Measurements from ENCODE around the gene MMP23B.
A peak's percentile ranks its signal among the peaks of the same experiment; 100 is the strongest.

Gene MMP23B

DNA sequence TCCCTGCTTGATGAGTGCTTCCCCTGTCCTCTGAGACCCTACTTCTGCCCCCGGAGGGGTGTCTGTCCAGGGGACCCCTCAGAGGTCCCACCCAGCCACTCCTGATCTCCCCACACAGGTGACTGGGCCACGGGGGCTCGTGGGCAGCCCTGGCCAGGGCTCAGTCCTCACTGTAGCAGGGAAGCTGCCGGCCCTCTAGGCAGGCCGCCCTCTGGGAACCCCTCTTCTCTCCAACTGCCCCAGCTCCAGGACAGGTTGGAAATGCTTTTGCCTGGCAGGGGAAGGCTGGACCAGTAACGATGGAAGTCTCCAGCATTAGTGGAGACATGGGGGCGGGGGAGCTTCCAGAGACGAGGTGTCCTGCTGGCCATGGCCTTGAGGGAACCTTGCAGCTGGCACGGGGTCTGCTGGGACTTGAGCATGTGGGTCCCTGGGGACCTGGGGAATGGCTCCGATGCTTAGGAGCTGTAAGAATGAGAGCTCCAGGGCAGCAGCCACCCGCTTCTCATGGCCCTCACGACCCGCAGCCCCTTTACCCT lies 28.9 kb upstream of the MMP23B start:
- DNase-seq: no peak

DNA sequence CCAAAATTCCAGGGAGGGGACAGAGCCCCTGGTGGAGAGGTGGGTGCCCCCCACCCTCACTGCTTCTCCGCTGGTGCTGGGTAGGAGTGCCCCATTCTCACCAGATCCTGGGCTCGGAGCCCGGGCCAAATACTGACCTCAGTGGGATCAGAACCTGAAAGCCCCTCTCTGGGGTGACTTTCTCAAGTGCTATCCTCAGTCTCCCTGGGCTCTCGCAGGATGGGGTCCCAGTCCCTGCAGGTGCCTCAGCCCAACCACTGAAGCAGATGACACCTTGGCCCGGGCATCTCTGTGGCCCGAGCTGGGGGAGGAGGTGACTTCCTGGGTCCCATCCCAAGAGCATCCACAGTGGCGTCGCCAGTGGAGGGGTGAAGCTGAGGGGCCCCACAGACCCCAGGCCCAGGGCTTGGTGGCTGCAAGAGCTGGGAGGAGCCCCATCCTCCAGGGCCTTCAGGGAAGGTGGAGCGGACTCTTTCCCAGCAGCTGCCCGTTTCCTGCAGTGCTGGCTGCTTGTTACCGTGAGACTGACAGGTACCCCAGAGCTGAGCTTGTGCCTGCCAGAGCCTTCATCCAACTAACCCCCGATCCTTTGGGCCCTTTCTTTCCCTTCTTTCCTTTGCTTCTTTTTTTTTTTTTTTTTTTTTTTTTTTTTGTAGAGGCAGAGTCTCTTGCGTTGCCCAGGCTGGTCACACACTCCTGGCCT lies 28.2 kb upstream of the MMP23B start:
- DNase-seq: no peak

DNA sequence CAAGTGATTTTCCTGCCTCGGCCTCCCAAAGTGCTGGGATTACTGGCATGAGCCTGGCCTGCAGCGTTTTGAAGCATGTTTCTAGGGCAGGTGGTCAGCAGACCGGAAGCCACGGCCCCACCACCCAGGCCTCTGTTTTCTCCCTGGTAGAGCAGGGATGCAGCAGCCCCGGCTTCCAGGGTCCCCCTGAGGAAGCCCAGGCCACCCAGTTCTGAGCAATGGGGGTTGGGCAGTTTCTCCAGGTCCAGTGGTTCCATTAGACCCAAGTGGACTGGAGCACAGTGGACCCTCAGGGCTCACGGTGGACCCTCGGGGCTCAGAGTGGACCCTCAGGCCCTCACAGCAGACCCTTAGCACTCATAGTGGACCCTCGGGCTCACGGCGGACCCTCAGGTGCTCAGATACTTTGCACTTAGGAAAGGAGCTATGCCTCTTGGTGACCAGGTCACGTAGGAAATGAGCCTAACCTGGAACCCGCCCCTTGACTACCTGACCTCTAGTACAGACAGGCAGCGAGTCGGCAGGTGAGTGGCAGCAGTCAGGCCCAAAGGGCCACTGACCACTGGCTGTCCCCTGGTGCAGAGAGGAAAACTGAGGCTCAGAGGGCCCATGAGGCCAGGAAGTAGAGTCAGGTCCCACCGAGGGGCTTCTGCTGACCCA lies 27.5 kb upstream of the MMP23B start:
- DNase-seq: no peak

DNA sequence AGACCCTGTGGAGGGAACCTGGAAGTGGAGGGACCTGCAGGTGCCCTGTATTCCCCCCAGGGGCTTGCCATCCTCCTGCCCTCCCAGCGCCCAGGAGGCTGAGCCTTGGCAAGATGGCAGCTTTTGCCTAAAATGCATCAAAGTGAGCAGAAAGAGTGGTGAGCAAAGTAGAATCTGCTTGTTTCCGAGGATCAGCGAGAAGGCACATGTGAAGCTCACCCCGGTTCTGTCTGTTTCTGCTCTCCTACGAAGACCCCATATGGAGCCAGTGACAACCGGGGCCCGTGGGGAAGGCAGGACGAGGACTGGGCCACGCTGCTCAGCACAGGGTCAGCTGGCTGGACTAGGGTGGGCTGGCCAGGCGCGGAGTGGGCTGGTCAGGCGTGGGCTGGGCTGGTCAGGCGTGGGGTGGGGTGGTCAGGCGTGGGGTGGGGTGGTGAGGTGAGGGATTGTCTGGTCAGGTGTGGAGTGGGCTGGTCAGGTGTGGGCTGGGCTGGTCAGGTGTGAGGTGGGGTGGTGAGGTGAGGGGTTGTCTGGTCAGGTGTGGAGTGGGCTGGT lies 26.9 kb upstream of the MMP23B start:
- no peak for DNase-seq

DNA sequence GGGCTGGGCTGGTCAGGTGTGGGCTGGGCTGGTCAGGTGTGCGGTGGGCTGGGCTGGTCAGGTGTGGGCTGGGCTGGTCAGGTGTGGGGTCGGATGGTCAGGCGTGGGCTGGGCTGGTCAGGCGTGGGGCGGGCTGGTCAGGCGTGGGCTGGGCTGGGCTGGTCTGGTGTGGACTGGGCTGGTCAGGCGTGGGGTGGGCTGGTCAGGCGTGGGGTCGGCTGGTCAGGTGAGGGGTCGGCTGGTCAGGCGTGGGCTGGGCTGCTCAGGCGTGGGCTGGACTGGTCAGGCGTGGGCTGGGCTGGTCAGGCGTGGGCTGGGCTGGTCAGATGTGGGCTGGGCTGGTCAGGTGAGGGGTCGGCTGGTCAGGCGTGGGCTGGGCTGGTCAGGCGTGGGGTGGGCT lies 26.2 kb upstream of the MMP23B start:
- DNase-seq: no peak

DNA sequence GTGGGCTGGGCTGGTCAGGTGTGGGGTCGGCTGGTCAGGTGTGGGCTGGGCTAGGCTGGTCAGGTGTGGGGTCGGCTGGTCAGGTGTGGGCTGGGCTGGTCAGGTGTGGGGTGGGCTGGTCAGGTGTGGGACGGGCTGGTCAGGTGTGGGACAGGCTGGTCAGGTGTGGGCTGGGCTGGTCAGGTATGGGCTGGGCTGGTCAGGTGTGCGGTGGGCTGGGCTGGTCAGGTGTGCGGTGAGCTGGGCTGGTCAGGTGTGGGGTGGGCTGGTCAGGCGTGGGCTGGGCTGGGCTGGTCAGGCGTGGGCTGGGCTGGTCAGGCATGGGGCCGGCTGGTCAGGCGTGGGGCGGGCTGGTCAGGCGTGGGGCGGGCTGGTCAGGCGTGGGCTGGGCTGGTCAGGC lies 25.7 kb upstream of the MMP23B start:
- DNase-seq: no peak

DNA sequence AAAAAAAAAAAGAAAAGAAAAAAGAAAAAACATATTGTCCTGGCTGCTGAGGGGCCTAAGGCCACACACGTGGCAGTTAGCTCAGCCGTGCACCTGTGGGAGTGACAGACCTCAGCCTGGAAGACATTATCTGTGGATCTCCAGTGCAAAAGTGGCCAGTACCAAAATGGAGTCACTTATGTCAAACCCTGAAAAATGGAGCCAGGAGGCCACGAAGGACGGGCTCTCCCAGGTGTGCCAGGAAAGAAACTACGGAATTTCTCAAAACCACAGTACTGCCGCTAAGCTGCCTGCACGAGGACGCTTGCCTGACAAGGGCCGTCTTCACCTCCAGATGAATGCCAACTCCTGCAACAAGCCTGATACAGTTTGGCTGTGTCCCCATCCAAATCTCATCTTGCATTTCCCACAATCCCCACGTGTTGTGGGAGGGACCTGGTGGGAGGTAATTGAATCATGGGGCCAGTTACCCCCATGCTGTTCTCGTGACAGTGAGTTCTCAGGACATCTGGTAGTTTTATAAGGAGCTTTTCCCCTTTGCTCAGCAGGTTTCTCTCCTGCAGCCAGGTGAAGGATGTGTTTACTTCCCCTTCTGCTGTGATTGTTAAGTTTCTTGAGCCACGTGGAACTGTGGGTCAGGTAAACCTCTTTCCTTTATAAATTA lies 22.0 kb upstream of the MMP23B start:
- no peak for DNase-seq

DNA sequence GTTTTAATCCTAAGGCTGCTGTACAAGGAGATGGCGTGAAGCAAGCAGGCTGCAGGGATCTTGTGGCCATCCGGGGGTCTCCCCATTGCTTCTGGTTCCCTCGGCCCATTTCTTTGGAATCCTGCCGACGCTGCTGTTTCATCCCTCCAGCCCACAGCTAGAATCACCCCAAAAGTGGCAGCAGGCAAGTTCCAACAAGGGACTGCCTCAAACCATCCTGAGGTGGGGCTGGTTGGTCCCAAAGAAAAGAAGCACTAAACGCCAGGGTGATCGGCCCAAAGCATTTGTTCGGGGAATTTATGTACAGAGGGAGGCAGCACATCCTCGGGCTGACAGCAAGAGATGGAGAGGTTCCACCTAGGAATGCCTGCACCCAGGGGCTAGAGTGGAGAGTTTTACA lies 21.2 kb upstream of the MMP23B start:
- no peak for DNase-seq

DNA sequence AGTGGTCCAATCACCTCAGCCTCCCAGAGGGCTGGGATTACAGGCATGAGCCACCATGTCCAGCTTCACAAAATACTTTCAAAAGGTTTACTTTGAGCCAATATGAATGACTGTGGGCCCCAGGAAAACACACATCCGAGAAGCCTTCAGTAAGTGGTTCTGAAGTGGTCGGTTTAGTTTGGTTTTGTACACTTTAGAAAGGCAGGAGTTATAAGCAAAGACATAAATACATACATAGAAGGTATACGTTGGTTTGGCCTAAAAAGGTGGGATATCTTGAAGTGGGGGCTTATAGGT lies 19.9 kb upstream of the MMP23B start:
- DNase-seq: no peak

DNA sequence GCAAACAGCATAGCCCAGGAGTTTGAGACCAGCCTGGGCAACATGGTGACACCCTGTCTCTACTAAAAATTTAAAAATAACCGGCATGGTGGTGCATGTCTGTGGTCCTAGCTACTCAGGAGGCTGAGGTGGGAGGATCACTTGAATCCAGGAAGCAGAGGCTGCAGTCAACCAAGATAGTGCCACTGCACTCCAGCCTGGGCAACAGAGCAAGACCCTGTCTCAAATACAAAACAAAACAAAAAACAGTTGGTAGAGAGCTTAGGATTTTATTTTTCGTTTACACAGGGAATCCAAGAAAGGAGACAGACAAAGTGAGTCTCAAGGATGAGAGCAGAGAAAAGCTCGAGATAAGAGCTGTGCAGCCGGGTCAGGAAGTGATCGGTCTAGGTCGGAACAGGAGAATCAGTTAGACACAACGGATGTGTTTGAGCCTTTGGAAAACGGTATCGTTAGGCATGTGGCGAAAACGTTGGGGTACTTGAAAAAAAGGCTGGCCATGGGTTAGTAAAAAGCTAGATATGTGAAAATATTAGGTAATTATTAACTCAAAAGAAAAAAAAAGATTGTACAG lies 18.4 kb upstream of the MMP23B start:
- DNase-seq: no peak

DNA sequence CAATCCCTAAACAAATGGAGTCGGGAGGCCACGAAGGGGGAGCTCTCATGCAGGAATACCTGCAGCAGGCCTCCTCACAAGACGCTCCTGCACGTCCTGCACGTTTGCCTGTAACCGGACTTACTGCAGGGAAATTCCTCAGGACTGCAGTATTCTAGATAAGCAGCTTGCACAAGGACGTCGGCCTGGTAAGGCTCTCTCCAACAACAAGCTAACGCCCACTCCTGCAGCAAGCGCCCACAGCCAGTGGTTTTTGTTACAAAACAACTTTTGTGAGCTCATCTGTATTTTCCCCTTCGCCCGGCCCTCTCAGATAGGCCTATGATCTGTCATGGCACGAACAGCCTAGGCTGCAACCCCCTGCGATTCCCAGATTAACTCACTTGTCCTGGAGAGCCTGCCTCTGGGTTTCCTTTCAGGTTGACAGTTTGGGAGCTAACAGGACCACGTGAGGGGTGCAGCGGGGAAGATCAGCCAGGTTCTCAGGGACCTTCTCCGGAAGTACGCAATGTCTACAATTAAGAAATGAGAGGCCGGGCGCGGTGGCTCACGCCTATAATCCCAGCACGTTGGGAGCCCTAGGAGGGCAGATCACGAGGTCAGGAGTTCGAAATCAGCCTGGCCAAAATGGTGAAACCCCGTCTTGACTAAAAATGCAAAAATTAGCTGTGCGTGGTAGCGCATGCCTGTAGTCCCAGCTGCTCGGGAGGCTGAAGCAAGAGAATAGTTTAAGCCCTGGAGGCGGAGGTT lies 17.6 kb upstream of the MMP23B start:
- no peak for DNase-seq

DNA sequence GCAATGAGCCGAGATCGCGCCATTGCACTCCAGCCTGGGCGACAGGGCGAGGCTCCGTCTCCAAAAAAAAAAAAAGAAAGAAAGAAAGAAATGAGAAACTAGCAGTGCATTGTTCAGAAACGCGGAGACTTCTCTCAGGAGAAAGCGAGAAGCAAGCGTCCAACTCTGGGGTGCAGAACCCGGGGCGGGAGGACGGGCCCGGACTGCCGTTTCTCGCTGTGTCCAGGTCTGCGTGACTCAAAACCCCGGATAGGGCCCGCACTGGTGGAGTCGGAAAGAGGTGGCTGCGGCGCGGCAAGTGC lies 17.1 kb upstream of the MMP23B start:
- no peak for DNase-seq

DNA sequence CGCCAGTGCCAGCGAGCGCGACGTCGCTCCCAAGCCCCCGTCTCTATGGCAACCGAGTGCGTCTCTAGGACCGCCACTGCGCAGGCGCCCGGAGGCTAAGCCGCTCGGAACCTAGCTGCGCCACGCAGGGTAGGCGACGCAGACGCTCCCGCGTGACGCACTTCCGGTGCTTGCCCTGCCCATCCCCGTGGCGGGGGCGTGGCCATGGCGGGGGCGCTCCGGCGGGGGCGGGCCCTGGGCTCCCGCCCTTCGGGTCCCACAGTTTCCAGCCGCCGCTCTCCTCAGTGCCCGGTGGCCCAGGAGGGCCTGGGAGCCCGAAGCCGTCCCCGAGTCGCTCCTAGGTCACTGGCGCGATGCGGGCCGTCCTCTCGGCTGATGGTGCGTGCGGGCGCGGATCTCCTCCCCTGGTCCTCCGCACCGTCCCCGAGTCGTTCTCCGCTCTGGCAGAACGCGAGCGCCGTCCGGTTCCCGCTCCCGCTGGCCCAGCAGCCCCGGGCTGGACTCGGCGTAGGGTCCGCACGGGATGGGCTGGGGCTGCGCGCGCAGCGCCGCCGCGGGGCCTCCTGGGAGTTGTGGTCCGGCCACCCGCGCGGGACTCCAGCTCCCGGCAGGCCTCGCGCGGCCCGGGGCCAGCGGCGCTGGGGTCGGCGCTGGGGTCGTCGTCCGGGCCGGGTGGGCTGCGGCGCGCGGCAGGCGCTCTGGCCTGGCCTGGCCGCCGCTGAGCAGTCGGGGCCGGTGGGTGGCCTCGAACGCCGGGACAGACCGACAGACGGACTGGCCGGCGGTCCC lies 16.5 kb upstream of the MMP23B start, which contains the start of gene MIB2:
MIB2 (plus strand) TSS at position 245 of the 789 bp plus-strand sequence. CDS start 7,953 bp downstream, outside the sequence.
- DNase-seq: peak; percentile 93

DNA sequence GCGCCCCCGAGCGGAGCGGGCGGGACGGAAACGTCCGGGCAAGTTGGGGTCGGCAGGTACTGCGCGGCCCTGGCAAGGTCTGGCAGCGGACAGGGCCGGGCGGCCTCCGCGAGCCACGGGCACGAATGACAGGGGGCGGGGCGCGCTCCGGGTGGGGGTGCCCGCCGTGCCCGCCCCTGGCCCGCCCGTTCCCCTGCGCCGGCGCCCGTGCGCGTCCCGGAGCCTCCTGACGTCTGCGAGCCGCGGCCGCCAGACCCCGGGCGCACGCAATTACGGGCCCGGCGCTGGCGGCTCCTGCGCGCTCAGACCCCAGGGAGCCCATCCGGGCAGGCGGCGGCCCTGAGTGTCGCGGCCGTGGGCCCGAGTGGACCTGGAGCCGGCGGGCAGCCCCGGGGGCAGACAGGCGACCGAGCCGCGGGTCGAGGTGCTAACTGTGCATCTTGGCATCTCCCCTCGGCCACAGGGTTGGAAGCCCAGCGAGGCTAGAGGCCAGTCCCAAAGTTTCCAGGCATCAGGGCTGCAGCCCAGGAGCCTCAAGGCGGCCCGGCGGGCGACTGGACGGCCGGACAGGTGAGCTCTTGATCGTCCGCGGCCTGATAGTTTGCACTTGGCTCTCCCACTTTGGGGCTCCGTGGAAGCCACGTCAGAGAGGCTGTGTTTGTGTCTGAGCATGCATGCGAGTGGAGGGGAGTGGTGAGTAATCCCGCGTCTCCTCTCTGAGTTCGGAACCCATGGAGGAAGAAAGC lies 15.8 kb upstream of the MMP23B start:
- no peak for DNase-seq

DNA sequence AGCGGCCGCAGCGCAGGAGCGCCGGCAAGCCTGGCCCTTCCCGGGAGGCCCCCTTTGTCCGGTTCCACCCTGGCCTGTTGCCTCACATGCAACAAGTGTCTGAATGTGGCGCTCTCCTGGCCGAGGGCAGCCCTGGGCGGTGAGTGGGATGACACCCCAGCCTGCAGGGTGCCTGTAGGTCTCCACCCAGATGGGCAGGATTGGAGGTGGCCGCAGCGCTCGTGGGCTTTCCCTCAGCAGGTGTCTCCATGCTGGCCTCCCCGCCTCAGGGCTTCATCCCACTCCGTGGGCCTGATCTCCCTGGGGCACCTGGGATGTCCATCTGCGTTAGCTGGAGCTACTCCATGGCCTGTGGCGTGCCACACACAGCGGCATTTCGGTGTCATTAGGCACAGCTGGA lies 15.1 kb upstream of the MMP23B start:
- no peak for DNase-seq

DNA sequence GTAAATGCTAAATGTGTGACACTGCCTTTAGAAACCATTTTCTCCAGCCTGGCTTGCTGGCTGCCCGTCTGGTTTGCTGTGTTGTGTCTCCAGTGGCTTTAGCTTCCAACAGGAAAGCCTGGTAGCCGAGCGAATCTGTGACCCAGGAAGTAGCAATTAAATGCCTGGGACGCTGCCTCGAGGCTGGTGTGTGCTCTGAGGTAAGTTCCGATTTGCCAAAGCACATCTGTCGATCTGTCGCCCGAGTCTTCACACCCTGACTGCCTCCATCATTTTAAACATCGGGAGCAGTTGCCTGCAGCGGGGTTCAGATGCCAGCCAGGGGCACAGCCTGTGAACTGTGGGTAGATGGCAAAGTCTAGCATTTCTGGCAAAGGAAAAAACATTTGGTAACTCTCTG lies 14.5 kb upstream of the MMP23B start:
- no peak for DNase-seq

DNA sequence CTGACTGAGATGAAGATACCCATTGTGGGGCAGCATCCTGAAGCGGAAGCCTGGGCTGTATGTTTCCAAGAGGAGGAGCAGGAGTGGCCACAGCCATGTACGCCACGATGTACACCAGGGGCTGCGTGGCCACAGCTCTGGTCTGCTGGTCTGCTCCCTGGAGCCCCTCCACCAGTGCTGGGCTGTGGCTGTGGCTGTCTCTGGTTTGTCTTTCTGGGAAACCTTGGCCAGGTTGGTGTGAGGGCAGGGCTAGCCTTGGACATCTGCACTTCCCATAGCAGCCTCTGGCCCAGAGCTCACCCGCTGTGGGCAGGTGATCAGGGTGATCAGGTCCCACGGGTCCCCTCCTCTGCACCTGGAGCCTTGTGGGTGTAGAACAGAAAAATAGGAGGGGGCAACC lies 14.0 kb upstream of the MMP23B start:
- DNase-seq: no peak

DNA sequence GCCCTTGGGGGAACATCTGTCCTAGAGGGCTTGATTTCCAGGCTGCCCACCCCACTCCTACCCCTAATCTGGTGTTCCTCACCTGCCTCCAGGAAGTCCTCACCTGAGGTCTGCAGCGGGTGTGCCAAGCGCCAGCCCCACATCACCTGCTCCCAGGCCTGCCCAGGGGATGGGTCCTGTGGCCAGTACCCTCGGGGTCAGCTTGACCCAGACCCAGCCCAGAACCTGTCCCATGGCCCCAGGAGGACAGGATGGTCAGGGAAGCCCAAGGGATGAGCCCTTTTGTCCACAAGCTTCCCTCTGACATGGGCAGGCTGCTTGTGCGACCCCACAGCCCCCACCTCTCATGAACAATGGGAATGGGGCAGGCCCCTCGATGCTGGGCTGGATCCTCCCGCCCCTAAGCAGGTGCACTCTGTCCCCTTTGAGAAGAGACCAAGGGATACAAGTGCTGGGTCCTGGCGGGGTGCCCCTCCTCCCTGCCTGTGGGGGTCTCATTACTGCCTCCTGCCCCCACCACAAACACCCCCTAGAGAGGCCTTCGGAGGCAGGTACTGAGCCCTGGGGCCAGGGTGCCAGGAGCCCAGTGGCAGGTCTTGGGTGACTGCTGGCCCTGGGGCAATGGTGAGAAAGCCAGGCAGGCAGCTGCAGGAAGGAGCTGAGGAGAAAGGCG lies 13.4 kb upstream of the MMP23B start:
- no peak for DNase-seq

DNA sequence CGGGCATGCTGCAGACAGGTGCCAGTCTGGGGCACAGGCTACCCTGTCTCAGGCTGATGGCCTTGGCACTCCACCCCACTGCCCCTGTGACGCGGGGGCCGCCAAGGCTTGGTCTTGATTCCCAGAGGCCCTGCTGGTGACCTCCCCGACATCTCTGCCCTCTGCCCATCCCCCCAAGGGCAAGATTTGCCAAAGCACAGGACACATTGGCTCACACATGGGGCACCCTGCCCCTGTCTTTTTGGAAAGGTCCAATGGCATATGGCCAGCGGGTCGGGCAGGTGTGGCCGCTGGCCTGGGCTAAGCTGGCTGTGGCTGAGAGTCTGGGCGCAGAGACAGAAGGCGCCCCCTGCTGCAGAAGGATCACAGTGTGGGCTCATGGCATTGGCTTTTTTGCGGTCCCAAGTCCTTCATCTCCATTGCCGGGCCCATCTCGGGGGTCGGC lies 12.0 kb upstream of the MMP23B start:
- DNase-seq: no peak

DNA sequence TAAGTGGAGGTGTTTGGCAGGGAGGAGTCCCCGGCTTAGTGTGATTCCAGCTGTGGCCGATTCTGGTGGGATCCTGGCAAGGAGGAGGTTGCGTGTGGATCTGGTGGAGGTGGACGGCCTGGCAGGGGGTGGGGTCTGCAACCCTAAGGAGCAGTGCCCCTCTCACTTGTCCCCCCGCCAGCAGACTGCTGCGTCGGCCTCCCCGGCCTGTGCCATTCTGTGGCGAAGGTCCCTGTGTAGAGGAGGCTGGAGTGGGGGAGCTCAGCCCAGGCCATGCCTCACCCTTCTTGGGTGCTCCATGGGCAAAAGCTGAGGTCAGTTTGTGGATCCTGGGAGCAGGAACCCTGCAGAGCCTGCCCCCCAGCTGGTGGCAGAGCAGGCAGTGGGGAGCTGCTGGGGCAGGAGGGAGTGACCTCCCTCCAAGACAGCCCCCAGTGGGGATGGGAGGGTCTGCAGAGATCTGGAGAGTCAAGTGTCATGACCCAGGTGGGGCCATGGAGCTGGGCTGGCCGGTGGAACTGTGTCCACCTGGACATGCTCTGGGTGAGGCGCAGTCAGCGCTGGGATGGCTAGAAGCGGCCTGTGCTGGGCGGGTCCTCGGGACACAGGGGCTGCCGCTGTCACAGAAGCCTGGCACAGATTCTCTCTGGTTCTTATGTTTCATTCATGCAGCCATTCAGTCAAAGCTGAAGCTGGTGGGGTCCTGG lies 11.4 kb upstream of the MMP23B start:
- DNase-seq: no peak

All from NCI-H1694 treated with DMSO at 0.1 percent for 48 hours (cell line).